Cardiac muscle cell (in vitro differentiated cells and primary cell): ENCODE data around the gene NAALADL2. TPM values are rescaled to one million over a fixed set of nuclear protein-coding genes. Genes with fewer than 3 reads are reported as not detected.
"Not testable (repeated sequence)": the region's sequence is repeated elsewhere in the genome, so short reads cannot be mapped to it uniquely, and the experiment has no call there.

ENCODE experiments used
- DNase-seq, 2 donors: peaks; one replicate each; pipeline versions ENCODE4 v3.0.0 to v3.0.0-alpha.2; 2010 to 2017; ENCODE audit warnings: low read depth in 1 of 2, low spot score in 1 of 2
- H3K27ac ChIP-seq: fragments of 200-600 bp; sonication (generic); 2 replicates; pipeline ENCODE4 v1.5.1; 2016
- H3K27me3 ChIP-seq: fragments of 200-600 bp; sonication (generic); 2 replicates; pipeline ENCODE4 v1.6.0; 2016; ENCODE audit warnings: control low read depth
- H3K36me3 ChIP-seq: fragments of 200-600 bp; sonication (generic); 2 replicates; pipeline ENCODE4 v1.5.1; 2016; ENCODE audit warnings: control low read depth
- H3K4me1 ChIP-seq: fragments of 200-600 bp; sonication (generic); 2 replicates; pipeline ENCODE4 v1.8.1; 2017; ENCODE audit warnings: low read depth, mild to moderate bottlenecking, mixed run types
- H3K4me3 ChIP-seq: fragments of 200-600 bp; sonication (generic); 2 replicates; pipeline ENCODE4 v1.5.1; 2016; ENCODE audit warnings: mild to moderate bottlenecking
- H3K9me3 ChIP-seq: fragments of 200-600 bp; sonication (generic); 2 replicates; pipeline ENCODE4 v1.5.1; 2017; ENCODE audit warnings: low read depth, mild to moderate bottlenecking, control low read depth
- polyA plus RNA-seq: library from polyadenylated mRNA; unstranded; fragments of >200 nt; fragmentation: Nextera tagmentation; extraction: Ambion mirVana; gene quantifications from 2 replicates; pipeline ENCODE4 v1.2.1, GENCODE V29; 2016
- total RNA-seq: library from RNA; depleted of rRNA; stranded (reverse); fragments of >200 nt; gene quantifications from 2 replicates; pipeline ENCODE4 v1.2.3, GENCODE V29; 2016
- TF ChIP-seq, protein P1 (sequence below): IDR thresholded peaks from 2 replicates; pipeline ENCODE4 v1.5.1; 2012; ENCODE audit warnings: low read depth, mild to moderate bottlenecking, low read length

The NAALADL2 gene
- total and polyA plus RNA-seq, 2 experiments from 2014 or later = 2.4 to 3.8 TPM

DNA sequence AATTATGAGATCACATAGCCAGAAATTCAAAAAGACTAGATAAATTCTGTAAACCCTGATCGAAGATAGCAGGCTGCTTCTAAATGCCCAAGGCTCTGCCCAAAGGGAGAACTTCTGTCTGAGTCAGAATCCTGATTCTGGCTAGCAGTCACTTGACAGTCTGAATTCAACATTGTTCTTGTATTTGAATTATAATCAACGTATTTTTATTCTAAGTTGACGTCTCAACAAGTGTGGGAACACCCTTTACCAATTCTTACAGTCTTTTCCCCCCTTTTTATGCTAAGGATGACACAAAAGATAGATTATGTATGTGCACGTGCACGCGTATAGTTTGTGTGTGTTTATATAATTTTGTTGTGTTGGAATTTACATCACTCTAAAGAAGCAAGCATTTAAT is 552.8 kb downstream of the NAALADL2 start:
- Histone ChIP-seq H3K27ac (no peak overlapping the region), H3K4me3 (no peak overlapping the region), H3K36me3 (no peaks in the 10 kb centered on the region), H3K9me3 (no peaks in the 10 kb centered on the region), H3K4me1 (no peaks in the 10 kb centered on the region), H3K27me3 (no peaks in the 10 kb centered on the region)
- DNase-seq = no peak
- TF ChIP-seq, protein P1, sequence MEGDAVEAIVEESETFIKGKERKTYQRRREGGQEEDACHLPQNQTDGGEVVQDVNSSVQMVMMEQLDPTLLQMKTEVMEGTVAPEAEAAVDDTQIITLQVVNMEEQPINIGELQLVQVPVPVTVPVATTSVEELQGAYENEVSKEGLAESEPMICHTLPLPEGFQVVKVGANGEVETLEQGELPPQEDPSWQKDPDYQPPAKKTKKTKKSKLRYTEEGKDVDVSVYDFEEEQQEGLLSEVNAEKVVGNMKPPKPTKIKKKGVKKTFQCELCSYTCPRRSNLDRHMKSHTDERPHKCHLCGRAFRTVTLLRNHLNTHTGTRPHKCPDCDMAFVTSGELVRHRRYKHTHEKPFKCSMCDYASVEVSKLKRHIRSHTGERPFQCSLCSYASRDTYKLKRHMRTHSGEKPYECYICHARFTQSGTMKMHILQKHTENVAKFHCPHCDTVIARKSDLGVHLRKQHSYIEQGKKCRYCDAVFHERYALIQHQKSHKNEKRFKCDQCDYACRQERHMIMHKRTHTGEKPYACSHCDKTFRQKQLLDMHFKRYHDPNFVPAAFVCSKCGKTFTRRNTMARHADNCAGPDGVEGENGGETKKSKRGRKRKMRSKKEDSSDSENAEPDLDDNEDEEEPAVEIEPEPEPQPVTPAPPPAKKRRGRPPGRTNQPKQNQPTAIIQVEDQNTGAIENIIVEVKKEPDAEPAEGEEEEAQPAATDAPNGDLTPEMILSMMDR = no peak

DNA sequence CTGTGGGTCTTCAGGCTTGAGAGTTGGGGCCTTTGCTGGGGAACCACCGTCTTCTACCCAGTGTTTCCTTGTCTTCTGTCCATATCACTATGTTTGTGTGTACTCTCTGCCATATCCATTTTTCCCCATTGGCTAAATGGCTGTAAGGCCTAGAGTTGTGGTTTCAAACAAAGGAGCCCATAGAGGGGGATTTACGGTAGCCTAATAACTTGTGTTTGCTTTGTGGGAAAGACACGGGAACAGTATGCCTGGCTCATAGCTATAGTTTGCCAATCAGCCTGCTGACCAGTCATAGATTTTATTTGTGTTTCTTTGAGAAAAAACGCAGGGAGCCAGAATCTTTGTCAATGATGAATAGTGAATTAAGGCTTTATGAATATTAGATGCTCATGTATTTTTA is 554.8 kb downstream of the NAALADL2 start:
- DNase-seq = no peak
- no peaks in the 10 kb centered on the region for H3K4me1 ChIP-seq
- no peak overlapping the region for H3K4me3 ChIP-seq
- H3K27ac ChIP-seq = no peak overlapping the region
- H3K9me3 ChIP-seq = no peaks in the 10 kb centered on the region
- H3K36me3 ChIP-seq = no peaks in the 10 kb centered on the region
- TF ChIP-seq, protein P1 = no peak
- no peaks in the 10 kb centered on the region for H3K27me3 ChIP-seq

DNA sequence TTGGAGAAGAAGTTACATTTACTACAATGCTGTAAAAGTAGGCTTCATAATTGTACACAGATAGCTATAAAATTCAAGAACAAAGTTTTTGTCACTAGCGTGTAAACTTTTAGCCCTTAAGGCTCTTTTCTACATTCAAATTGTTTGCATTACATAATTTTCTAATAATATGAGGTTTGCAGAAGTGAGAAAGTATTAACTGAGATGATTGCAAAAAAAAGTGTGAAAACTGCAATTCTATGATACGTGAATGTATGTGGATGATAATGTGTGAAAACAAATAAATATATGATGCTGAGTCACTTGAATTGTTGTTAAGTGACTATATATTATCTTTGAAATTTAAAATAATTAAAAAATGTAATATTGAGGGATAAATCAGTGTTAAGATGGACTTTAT is 557.5 kb downstream of the NAALADL2 start:
- no peaks in the 10 kb centered on the region for H3K36me3 ChIP-seq
- no peaks in the 10 kb centered on the region for H3K4me1 ChIP-seq
- no peak for DNase-seq
- TF ChIP-seq, protein P1 = no peak
- no peaks in the 10 kb centered on the region for H3K9me3 ChIP-seq
- no peak overlapping the region for H3K27ac ChIP-seq
- no peak overlapping the region for H3K4me3 ChIP-seq
- no peaks in the 10 kb centered on the region for H3K27me3 ChIP-seq

DNA sequence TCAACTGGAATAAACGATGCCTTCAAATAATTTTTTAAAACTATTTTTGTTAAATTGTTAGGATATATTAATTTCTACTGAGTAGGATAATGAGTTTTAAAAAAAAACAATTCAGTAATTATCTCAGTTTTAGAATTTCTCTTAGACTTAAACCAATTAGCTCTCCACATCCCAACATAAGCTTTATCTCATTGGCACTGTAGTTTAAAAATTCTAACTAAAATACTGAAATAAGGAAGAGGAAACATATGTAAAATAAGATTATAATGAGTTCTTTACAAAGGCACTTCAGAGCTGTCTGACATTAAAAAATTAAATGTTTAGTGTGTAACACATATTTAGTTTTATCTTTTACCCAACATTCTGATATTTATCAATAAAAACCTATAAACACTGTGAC is 558.3 kb downstream of the NAALADL2 start:
- H3K9me3 ChIP-seq = no peaks in the 10 kb centered on the region

DNA sequence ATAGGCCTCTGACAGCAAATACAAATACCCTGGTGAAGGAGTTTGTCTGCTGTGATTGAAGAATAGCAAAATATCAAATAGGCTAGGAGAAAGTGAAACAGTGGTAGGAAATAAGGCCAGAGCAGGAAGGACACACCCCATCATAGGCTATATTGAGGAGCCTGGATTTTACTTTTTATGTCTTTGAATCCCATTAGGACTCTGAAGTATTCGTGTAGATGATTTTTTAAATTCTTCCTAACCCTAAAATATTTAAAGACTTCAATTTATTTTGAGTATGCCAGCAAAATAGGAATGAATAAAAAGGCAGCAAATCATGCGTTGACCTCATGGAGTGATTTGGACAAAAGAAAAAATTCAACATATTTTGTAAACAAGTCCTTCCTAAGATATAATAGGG is 562.8 kb downstream of the NAALADL2 start:
- H3K4me3 ChIP-seq = no peak overlapping the region
- no peaks in the 10 kb centered on the region for H3K27me3 ChIP-seq
- H3K9me3 ChIP-seq = no peaks in the 10 kb centered on the region
- no peak overlapping the region for H3K27ac ChIP-seq
- no peaks in the 10 kb centered on the region for H3K4me1 ChIP-seq
- no peaks in the 10 kb centered on the region for H3K36me3 ChIP-seq
- DNase-seq = no peak
- TF ChIP-seq, protein P1 = no peak

More for the DNA sequence above, 558.3 kb downstream of the NAALADL2 start:
- no peak overlapping the region for H3K4me3 ChIP-seq
- H3K27me3 ChIP-seq = no peaks in the 10 kb centered on the region
- H3K4me1 ChIP-seq = no peaks in the 10 kb centered on the region
- DNase-seq = no peak
- H3K27ac ChIP-seq = no peak overlapping the region
- TF ChIP-seq, protein P1 = no peak
- H3K36me3 ChIP-seq = no peaks in the 10 kb centered on the region

DNA sequence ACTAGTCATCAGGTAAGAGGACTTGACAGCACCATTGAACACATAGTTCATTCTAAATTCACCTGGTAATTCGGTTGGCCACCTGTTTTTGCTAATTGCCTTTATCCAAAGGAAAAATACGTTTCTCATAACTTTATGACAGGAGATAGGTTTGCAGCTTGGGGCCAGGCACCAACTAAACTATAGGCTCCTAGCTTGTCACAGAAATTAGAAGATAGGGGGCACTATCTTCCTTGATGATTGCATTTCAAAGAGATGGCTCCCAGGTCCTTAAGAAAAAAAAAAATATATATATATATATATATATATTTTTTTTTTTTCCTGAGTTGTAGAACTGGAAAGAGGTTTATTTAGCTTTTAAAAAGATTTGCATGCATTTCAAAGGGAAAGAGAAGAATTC is 563.6 kb downstream of the NAALADL2 start:
- Histone ChIP-seq H3K4me3 (no peak overlapping the region), H3K4me1 (no peaks in the 10 kb centered on the region), H3K27ac (no peak overlapping the region), H3K9me3 (no peaks in the 10 kb centered on the region), H3K36me3 (no peaks in the 10 kb centered on the region), H3K27me3 (no peaks in the 10 kb centered on the region)
- DNase-seq = no peak
- TF ChIP-seq, protein P1 = no peak

DNA sequence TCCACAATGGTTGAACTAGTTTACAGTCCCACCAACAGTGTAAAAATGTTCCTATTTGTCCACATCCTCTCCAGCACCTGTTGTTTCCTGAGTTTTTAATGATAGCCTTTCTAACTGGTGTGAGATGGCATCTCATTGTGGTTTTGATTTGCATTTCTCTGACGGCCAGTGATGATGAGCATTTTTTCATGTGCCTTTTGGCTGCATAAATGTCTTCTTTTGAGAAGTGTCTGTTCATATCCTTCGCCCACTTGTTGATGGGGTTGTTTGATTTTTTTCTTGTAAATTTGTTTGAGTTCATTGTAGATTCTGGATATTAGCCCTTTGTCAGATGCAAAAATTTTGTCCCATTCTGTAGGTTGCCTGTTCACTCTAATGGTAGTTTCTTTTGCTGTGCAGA is 564.7 kb downstream of the NAALADL2 start:
- not testable (repeated sequence) for H3K4me1 ChIP-seq, H3K4me3 ChIP-seq, H3K9me3 ChIP-seq, DNase-seq, H3K27ac ChIP-seq, H3K27me3 ChIP-seq, H3K36me3 ChIP-seq
